ENCODE measurements around the gene SRGAP1. TPM values are rescaled to one million over a fixed set of nuclear protein-coding genes. Genes with fewer than 3 reads are reported as not detected.
A peak's percentile ranks its signal among the peaks of the same experiment; 100 is the strongest.

The SRGAP1 gene
- total RNA-seq, 1 donor from 2014 or later, result 9.7 TPM

DNA sequence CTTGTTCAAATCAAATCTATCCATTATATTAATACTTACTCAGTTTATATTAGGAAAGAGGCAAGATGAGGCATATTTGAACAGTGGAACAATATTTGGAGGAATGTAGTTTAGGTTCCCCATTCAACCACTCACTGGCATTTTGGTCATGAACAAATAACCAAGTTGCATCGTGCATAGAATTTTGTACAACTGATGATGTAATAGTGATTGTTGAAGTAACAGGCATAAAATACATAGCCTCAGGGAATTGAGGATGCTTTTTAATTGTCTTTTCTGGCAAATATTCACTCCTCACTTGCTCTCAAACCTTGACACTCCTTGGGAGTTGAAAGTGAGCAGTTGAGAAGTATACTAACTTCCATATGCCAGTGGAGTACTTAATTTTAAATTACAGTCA, 175.2 kb downstream of the SRGAP1 start:
- Mint-ChIP-seq H3K9me3 (no peaks in the 10 kb centered on the region), H3K27me3 (ENCODE audit: low read depth) (no peaks in the 10 kb centered on the region), H3K27ac (no peak overlapping the region), H3K36me3 (no peaks in the 10 kb centered on the region), H3K4me1 (peaks cover 4% of the 10 kb centered on the region), H3K4me3 (no peak overlapping the region)
- TF ChIP-seq, protein P1, sequence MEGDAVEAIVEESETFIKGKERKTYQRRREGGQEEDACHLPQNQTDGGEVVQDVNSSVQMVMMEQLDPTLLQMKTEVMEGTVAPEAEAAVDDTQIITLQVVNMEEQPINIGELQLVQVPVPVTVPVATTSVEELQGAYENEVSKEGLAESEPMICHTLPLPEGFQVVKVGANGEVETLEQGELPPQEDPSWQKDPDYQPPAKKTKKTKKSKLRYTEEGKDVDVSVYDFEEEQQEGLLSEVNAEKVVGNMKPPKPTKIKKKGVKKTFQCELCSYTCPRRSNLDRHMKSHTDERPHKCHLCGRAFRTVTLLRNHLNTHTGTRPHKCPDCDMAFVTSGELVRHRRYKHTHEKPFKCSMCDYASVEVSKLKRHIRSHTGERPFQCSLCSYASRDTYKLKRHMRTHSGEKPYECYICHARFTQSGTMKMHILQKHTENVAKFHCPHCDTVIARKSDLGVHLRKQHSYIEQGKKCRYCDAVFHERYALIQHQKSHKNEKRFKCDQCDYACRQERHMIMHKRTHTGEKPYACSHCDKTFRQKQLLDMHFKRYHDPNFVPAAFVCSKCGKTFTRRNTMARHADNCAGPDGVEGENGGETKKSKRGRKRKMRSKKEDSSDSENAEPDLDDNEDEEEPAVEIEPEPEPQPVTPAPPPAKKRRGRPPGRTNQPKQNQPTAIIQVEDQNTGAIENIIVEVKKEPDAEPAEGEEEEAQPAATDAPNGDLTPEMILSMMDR (IDR thresholded peaks at IDR 0.05; ENCODE audit: unreplicated experiment), result no peak
- DNase-seq (ENCODE audit: low spot score in 2 of 2, unreplicated experiment in 2 of 2), result no peak

DNA sequence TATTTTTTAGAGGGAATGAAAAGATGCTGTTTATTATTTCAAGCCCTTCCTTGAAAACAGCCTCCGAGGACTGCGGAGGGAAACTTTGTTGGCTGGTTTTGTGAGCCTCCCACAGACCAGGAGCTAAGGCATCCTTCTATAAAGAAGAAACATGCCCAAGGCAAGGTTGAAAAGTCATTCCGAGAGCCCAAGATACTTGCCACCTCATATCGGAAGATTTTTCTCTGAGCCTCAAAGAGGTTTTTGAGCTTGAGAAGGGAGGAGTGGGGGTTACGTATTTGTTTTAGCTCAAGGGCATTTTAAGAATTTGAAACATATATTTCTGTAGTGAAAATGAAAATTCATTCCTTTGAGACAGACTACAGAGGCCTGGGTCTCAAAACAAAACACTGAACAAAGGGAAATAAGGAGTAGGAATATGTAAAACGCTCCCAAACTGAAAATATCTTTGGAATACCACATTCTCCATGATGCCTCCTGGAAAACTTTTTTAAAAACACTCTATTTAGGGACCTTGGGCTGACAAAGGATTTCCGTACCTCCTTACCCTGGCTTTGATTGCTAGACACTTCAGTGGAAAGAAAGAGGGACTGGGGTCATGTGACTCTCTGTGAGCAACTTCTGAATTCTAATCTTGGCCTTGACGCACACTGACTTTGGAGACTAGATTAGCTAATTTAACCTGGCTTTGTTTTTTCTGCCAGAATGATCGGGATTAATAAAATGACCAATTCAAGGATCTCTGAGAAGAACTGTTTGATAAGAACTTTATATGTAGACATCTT, 180.9 kb downstream of the SRGAP1 start:
- DNase-seq (ENCODE audit: low spot score in 2 of 2, unreplicated experiment in 2 of 2), result no peak
- TF ChIP-seq, protein P1 (IDR thresholded peaks at IDR 0.05; ENCODE audit: unreplicated experiment), result no peak
- Mint-ChIP-seq H3K27me3 (ENCODE audit: low read depth) (no peaks in the 10 kb centered on the region), H3K36me3 (peaks cover 4% of the 10 kb centered on the region), H3K27ac (peak overlapping the region; percentile 94), H3K4me1 (peaks cover 20% of the 10 kb centered on the region), H3K9me3 (peaks cover 4% of the 10 kb centered on the region), H3K4me3 (no peak overlapping the region)

DNA sequence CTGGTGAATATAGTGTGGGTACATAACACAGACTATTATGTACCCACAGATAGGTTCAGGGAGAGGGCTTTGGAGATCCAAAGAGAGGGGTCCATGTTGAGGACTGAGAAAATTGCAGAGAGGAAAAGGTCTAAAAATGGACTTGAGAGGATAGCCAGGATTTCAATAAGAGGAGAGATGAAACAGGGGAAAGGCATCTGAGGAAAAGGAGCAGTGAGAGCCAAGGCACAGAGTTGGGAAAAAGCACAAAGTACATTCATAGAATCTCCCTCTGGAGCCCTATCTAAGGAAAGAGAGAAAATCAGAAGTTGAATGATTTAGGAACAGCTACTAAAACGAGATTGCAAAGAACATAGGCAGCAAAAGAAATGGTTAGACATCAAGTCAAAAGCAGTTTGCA, 182.8 kb downstream of the SRGAP1 start:
- H3K9me3 Mint-ChIP-seq, result peaks cover 10% of the 10 kb centered on the region
- H3K4me3 Mint-ChIP-seq, result no peak overlapping the region
- no peak overlapping the region for H3K27ac Mint-ChIP-seq
- TF ChIP-seq, protein P1 (IDR thresholded peaks at IDR 0.05; ENCODE audit: unreplicated experiment), result no peak
- peaks cover 20% of the 10 kb centered on the region for H3K4me1 Mint-ChIP-seq
- no peak for DNase-seq (ENCODE audit: low spot score in 2 of 2, unreplicated experiment in 2 of 2)
- peaks cover 4% of the 10 kb centered on the region for H3K36me3 Mint-ChIP-seq
- no peaks in the 10 kb centered on the region for H3K27me3 Mint-ChIP-seq (ENCODE audit: low read depth)

DNA sequence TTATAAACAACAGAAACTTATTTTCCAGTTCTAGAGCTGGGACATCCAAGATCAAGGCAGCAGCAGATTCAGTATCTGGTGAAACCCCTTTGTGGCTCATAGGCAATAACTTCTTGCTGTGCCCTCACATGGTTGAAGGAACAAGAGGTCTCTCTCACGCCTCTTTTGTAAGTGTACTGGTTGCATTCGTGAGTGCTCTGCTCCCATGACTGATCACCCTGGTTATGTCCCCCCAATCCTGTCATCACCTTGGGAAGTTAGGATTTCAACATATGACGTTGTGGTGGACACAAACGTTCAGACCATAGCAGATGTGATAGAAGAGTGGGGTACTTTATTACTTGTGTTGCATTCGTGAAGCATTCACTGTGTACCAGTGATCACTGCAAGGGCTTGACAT, 184.0 kb downstream of the SRGAP1 start:
- peaks cover 18% of the 10 kb centered on the region for H3K4me1 Mint-ChIP-seq
- peak overlapping the region; percentile 26 for H3K27ac Mint-ChIP-seq
- TF ChIP-seq, protein P1 (IDR thresholded peaks at IDR 0.05; ENCODE audit: unreplicated experiment), result no peak
- H3K9me3 Mint-ChIP-seq, result peaks cover 15% of the 10 kb centered on the region
- DNase-seq (ENCODE audit: low spot score in 2 of 2, unreplicated experiment in 2 of 2), result no peak
- peaks cover 5% of the 10 kb centered on the region for H3K36me3 Mint-ChIP-seq
- no peaks in the 10 kb centered on the region for H3K27me3 Mint-ChIP-seq (ENCODE audit: low read depth)
- H3K4me3 Mint-ChIP-seq, result no peak overlapping the region

DNA sequence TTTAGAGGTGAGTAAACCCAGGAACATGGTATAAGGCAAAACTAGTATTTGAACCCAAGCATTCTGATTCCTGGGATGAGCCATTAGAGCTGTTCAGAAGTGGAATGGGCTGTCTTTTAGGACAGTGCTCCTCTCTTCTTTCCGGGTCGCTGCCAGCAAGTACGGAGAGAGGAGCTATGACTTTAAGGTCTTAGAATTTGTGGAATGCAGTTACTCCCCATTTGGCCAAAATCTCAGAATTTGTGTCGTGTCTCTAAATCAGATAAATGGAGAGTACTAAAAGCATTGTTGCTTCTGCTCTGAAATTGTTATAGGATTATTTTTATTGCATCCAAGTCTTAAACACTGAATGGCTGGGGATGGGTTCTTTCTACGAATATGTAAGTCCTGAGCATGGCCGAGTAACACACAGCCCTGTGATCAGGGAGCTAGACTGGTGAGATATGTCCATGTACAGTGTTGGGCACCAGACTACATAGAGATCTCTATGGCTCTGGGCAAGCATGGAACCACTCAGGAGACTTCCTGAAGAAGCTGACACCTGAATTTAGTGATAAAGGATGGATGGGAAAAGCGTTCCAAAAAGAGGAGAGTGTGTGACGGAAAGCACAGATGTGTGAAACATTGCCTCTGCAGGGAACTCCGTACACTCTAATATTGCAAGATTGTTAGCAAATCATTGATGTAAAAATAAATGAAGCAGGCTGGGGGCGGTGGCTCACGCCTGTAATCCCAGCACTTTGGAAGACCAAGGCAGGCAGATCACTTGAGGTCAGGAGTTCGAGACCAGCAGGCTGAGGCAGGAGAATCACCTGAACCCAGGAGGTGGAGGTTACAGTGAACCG, 184.7 kb downstream of the SRGAP1 start:
- peak overlapping the region; percentile 63 for H3K27ac Mint-ChIP-seq

More for the DNA sequence above, 184.7 kb downstream of the SRGAP1 start:
- TF ChIP-seq, protein P1 (IDR thresholded peaks at IDR 0.05; ENCODE audit: unreplicated experiment), result no peak
- no peak for DNase-seq (ENCODE audit: low spot score in 2 of 2, unreplicated experiment in 2 of 2)
- H3K4me1 Mint-ChIP-seq, result peaks cover 18% of the 10 kb centered on the region
- H3K27me3 Mint-ChIP-seq (ENCODE audit: low read depth), result no peaks in the 10 kb centered on the region
- H3K36me3 Mint-ChIP-seq, result peaks cover 5% of the 10 kb centered on the region
- H3K9me3 Mint-ChIP-seq, result peaks cover 15% of the 10 kb centered on the region
- no peak overlapping the region for H3K4me3 Mint-ChIP-seq

All from mesothelial cell of epicardium (in vitro differentiated cells).